Mesendoderm (in vitro differentiated cells): ENCODE results near the gene SURF2.

Experiments
- DNase-seq: peaks from one replicate; pipeline ENCODE4 v3.0.0; 2013
- H2AK5ac ChIP-seq: 2 replicates; pipeline ENCODE4 v1.6.1; 2013; ENCODE audit warnings: low read length, inconsistent platforms
- H2BK120ac ChIP-seq: 2 replicates; pipeline ENCODE4 v1.6.1; 2013; ENCODE audit warnings: low read depth, mild to moderate bottlenecking, low read length, moderate library complexity, mixed read lengths
- H2BK15ac ChIP-seq: replicated peaks from 2 replicates; pipeline ENCODE4 v1.6.1; 2013; ENCODE audit warnings: low read depth, mild to moderate bottlenecking, moderate library complexity
- H2BK5ac ChIP-seq: 2 replicates; pipeline ENCODE4 v1.6.1; 2013; ENCODE audit warnings: low read length, inconsistent platforms
- H3K18ac ChIP-seq: 2 replicates; pipeline ENCODE4 v1.6.1; 2013; ENCODE audit warnings: mild to moderate bottlenecking, low read length, mixed read lengths
- H3K23ac ChIP-seq: one replicate; pipeline ENCODE4 v1.6.1; 2013; ENCODE audit warnings: low read length
- H3K27ac ChIP-seq: 2 replicates; pipeline ENCODE4 v1.5.1; 2013; ENCODE audit warnings: low read depth, mild to moderate bottlenecking, inconsistent platforms, low read length, moderate library complexity
- H3K27me3 ChIP-seq: 2 replicates; pipeline ENCODE4 v1.6.1; 2013; ENCODE audit warnings: low read length, control low read depth, mild to moderate bottlenecking, inconsistent platforms; ENCODE audit not compliant: insufficient read depth, poor library complexity
- H3K36me3 ChIP-seq: 2 replicates; pipeline ENCODE4 v1.6.1; 2013; ENCODE audit warnings: low read length, inconsistent platforms; ENCODE audit not compliant: control insufficient read depth, insufficient read depth
- H3K4ac ChIP-seq: one replicate; pipeline ENCODE4 v1.6.1; 2013; ENCODE audit warnings: low read depth, mild to moderate bottlenecking, low read length, moderate library complexity
- H3K4me1 ChIP-seq: 2 replicates; pipeline ENCODE4 v1.6.1; 2013; ENCODE audit warnings: low read depth, low read length, inconsistent platforms; ENCODE audit not compliant: control insufficient read depth
- H3K4me2 ChIP-seq: 2 replicates; pipeline ENCODE4 v1.6.1; 2013; ENCODE audit warnings: low read length
- H3K4me3 ChIP-seq: 2 replicates; pipeline ENCODE4 v1.5.1; 2013; ENCODE audit warnings: mild to moderate bottlenecking, low read length
- H3K56ac ChIP-seq: one replicate; pipeline ENCODE4 v1.6.1; 2013; ENCODE audit warnings: low read length
- H3K79me1 ChIP-seq: 2 replicates; pipeline ENCODE4 v1.6.1; 2013; ENCODE audit warnings: low read length, inconsistent platforms
- H3K79me2 ChIP-seq: 2 replicates; pipeline ENCODE4 v1.6.1; 2013; ENCODE audit warnings: mild to moderate bottlenecking, low read length; ENCODE audit not compliant: control insufficient read depth, insufficient read depth
- H3K9ac ChIP-seq: 2 replicates; pipeline ENCODE4 v1.6.1; 2013; ENCODE audit warnings: low read length, inconsistent platforms
- H4K5ac ChIP-seq: one replicate; pipeline ENCODE4 v1.6.1; 2013; ENCODE audit warnings: low read length
- H4K8ac ChIP-seq: one replicate; pipeline ENCODE4 v1.6.1; 2013; ENCODE audit warnings: low read depth, mild to moderate bottlenecking, control low read depth, low read length, moderate library complexity
- WGBS: extraction: QIAGEN DNeasy Blood & Tissue Kit; methylation state at CpG from one replicate; pipeline ENCODE4 v1.1.7; 2013; ENCODE audit warnings: low lambda C conversion rate, missing lambda C conversion rate; ENCODE audit not compliant: insufficient coverage; ENCODE audit errors: extremely low coverage; 5-methylcytosine and 5-hydroxymethylcytosine counted together

The SURF2 gene

DNA sequence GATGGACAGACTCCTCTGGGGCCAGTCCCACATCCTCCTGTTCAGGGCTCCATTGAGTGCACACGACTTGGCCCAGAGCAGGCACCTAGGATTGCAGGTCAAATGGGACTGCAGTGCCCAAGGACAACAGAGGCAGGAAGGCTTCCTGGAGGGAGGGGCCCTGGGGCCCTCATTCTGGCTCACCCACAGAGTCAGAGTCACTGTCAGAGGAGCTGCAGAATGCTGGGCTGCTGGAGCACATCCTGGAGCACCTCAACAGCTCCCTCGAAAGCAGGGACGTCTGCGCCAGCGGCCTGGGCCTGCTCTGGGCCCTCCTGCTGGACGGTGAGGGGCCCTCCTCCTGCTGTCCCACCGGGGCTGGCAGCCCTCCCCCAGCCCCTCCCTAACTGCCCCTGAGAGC, 46.3 kb downstream of the SURF2 start:
- Histone ChIP-seq H2BK5ac (no peak overlapping the region), H4K8ac (no peak overlapping the region), H3K23ac (no peak overlapping the region), H3K36me3 (peaks cover 5% of the 10 kb centered on the region), H3K56ac (no peak overlapping the region), H3K4me3 (no peak overlapping the region), H2BK15ac (no peak overlapping the region), H3K18ac (no peak overlapping the region), H3K27me3 (no peaks in the 10 kb centered on the region), H3K4me1 (no peaks in the 10 kb centered on the region), H3K4me2 (no peak overlapping the region), H2AK5ac (no peak overlapping the region), H3K27ac (no peak overlapping the region), H3K9ac (no peak overlapping the region), H2BK120ac (no peak overlapping the region), H4K5ac (no peak overlapping the region), H3K79me2 (no peaks in the 10 kb centered on the region), H3K4ac (no peak overlapping the region), H3K79me1 (no peaks in the 10 kb centered on the region)
- WGBS, result no CpG with 5 or more reads among the region's 7 CpGs
- DNase-seq, result no peak

- peak; percentile 57 for DNase-seq
- WGBS, result no CpG with 5 or more reads among the region's 16 CpGs
Measured at GRCh38 chr9:133403766-133404453, 47.6 kb downstream of the SURF2 start.

GRCh38 chr9:133404454-133405002, 48.2 kb downstream of the SURF2 start:
- no peaks in the 10 kb centered on the region for H3K27me3 ChIP-seq
- H3K18ac ChIP-seq, result no peak overlapping the region
- H3K4me2 ChIP-seq, result no peak overlapping the region
- H4K8ac ChIP-seq, result no peak overlapping the region
- WGBS, result no CpG with 5 or more reads among the region's 12 CpGs
- no peaks in the 10 kb centered on the region for H3K79me2 ChIP-seq
- H3K4ac ChIP-seq, result no peak overlapping the region
- no peak overlapping the region for H3K23ac ChIP-seq
- no peaks in the 10 kb centered on the region for H3K4me1 ChIP-seq
- no peak overlapping the region for H2BK15ac ChIP-seq
- H3K36me3 ChIP-seq, result peaks cover 5% of the 10 kb centered on the region
- no peak overlapping the region for H4K5ac ChIP-seq
- no peak overlapping the region for H3K56ac ChIP-seq
- no peak overlapping the region for H3K27ac ChIP-seq
- H2AK5ac ChIP-seq, result no peak overlapping the region
- H3K4me3 ChIP-seq, result no peak overlapping the region
- no peak overlapping the region for H2BK5ac ChIP-seq
- DNase-seq, result no peak
- no peaks in the 10 kb centered on the region for H3K79me1 ChIP-seq
- H3K9ac ChIP-seq, result no peak overlapping the region
- H2BK120ac ChIP-seq, result no peak overlapping the region

More at GRCh38 chr9:133403766-133404453, 47.6 kb downstream of the SURF2 start:
- Histone ChIP-seq H3K18ac (no peak overlapping the region), H3K4me2 (no peak overlapping the region), H3K27me3 (no peaks in the 10 kb centered on the region), H3K27ac (no peak overlapping the region), H3K36me3 (peaks cover 5% of the 10 kb centered on the region), H2BK15ac (no peak overlapping the region), H3K56ac (no peak overlapping the region), H3K79me1 (no peaks in the 10 kb centered on the region), H3K23ac (no peak overlapping the region), H3K79me2 (no peaks in the 10 kb centered on the region), H3K9ac (no peak overlapping the region), H3K4me1 (no peaks in the 10 kb centered on the region), H2AK5ac (no peak overlapping the region), H4K8ac (no peak overlapping the region), H3K4me3 (no peak overlapping the region), H3K4ac (no peak overlapping the region), H2BK5ac (no peak overlapping the region), H2BK120ac (no peak overlapping the region), H4K5ac (no peak overlapping the region)

DNA sequence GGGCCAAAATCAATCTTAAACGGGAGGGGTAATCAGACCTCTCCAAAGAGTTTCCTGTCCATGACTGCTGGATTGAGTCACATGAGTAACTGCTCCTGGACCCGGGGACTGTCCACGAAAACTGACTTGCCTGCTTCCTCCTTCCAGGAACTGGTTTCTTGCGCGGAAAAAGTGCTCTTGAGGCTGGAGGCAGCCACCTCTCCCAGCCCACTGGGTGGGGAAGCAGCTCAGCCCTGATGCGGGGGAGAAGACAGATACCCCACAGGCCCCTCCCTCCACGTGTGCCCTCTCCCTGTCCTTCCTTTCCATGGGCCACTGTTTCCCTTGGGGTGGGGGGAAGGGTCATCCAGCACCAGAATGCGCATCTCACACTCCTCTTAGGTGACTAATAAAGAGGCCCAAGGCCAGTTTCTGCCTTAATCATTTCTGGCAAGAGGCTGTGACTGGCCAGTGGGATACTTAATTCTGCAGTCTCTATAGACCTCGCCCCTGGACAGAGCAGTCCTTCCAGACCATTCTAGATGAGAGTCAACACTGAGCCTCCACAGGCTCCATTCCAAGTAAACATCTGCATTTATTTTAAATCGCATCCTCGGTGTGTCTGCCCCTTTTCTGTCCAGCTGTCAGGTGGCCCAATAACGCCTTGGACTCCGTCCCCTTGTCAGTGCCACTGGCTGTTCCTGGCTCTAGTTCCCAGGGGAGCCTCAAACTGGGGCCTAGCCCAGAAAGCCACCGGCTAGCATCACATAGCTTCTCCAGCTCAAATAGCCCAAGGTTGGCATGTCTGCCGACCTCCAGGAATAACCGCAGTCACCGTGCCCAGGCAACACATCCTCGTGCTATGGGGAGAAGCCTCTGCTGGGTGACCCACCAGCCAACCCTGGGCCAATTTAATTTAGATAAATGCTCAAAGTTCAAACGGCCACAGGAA, 49.4 kb downstream of the SURF2 start:
- Histone ChIP-seq H2BK15ac (no peak overlapping the region), H3K18ac (no peak overlapping the region), H3K27me3 (no peaks in the 10 kb centered on the region), H3K56ac (no peak overlapping the region), H3K79me1 (no peaks in the 10 kb centered on the region), H3K36me3 (peaks cover 10% of the 10 kb centered on the region), H2AK5ac (no peak overlapping the region), H2BK5ac (no peak overlapping the region), H4K8ac (no peak overlapping the region), H3K4ac (no peak overlapping the region), H4K5ac (no peak overlapping the region), H3K79me2 (no peaks in the 10 kb centered on the region), H3K23ac (no peak overlapping the region), H3K4me2 (no peak overlapping the region), H3K4me1 (no peaks in the 10 kb centered on the region), H3K27ac (no peak overlapping the region), H3K4me3 (no peak overlapping the region), H3K9ac (no peak overlapping the region), H2BK120ac (no peak overlapping the region)
- no CpG with 5 or more reads among the region's 19 CpGs for WGBS
- no peak for DNase-seq

GRCh38 chr9:133406480-133407307, 50.3 kb downstream of the SURF2 start:
- Histone ChIP-seq H3K9ac (no peak overlapping the region), H3K18ac (no peak overlapping the region), H4K8ac (no peak overlapping the region), H2AK5ac (no peak overlapping the region), H3K4me1 (no peaks in the 10 kb centered on the region), H2BK120ac (no peak overlapping the region), H3K56ac (no peak overlapping the region), H3K4me3 (no peak overlapping the region), H3K23ac (no peak overlapping the region), H3K27ac (no peak overlapping the region), H2BK5ac (no peak overlapping the region), H4K5ac (no peak overlapping the region), H3K79me2 (no peaks in the 10 kb centered on the region), H3K4ac (no peak overlapping the region), H3K79me1 (no peaks in the 10 kb centered on the region), H3K27me3 (no peaks in the 10 kb centered on the region), H2BK15ac (no peak overlapping the region), H3K4me2 (no peak overlapping the region), H3K36me3 (peaks cover 10% of the 10 kb centered on the region)
- WGBS, result no CpG with 5 or more reads among the region's 24 CpGs
- DNase-seq, result peak; percentile 84
